GM10266 (cell line): Measurements from ENCODE around the gene SPTSSA.

Experiments used
- DNase-seq: peaks from one replicate; pipeline ENCODE4 v3.0.0; 2012; ENCODE audit errors: extremely low spot score
- CTCF ChIP-seq: IDR thresholded peaks from 2 replicates; pipeline ENCODE4 v1.5.1; 2012; ENCODE audit warnings: mild to moderate bottlenecking, low read depth; ENCODE audit not compliant: control insufficient read depth, insufficient read depth; ENCODE audit errors: missing control alignments

Gene SPTSSA

GRCh38 chr14:34498684-34499412 is 36.8 kb upstream of the SPTSSA start:
- DNase-seq, result no peak
- TF ChIP-seq CTCF, result peak; percentile 51

- TF ChIP-seq CTCF, result no peak
- no peak for DNase-seq
Measured at GRCh38 chr14:34496679-34497513, 34.9 kb upstream of the SPTSSA start.

- no peak for DNase-seq
- TF ChIP-seq CTCF, result no peak
Measured at GRCh38 chr14:34496007-34496678, 34.1 kb upstream of the SPTSSA start.

GRCh38 chr14:34489324-34489723 is 27.3 kb upstream of the SPTSSA start:
- no peak for TF ChIP-seq CTCF
- no peak for DNase-seq

GRCh38 chr14:34488528-34488927 is 26.5 kb upstream of the SPTSSA start:
- no peak for DNase-seq
- no peak for TF ChIP-seq CTCF

GRCh38 chr14:34484726-34485125 is 22.7 kb upstream of the SPTSSA start:
- DNase-seq, result no peak
- TF ChIP-seq CTCF, result no peak
